GM19240 (cell line): ENCODE measurements around the gene CCBE1.

ENCODE experiments used
- DNase-seq: peaks from one replicate; pipeline ENCODE4 v3.0.0; 2011; ENCODE audit warnings: low spot score; ENCODE audit not compliant: insufficient read length

The CCBE1 gene

GRCh38 chr18:59573962-59574361 lies 123.3 kb downstream of the CCBE1 start:
- no peak for DNase-seq

- DNase-seq = no peak
Measured at GRCh38 chr18:59571902-59572301, 125.3 kb downstream of the CCBE1 start.

- no peak for DNase-seq
Measured at GRCh38 chr18:59570796-59571195, 126.4 kb downstream of the CCBE1 start.

DNA sequence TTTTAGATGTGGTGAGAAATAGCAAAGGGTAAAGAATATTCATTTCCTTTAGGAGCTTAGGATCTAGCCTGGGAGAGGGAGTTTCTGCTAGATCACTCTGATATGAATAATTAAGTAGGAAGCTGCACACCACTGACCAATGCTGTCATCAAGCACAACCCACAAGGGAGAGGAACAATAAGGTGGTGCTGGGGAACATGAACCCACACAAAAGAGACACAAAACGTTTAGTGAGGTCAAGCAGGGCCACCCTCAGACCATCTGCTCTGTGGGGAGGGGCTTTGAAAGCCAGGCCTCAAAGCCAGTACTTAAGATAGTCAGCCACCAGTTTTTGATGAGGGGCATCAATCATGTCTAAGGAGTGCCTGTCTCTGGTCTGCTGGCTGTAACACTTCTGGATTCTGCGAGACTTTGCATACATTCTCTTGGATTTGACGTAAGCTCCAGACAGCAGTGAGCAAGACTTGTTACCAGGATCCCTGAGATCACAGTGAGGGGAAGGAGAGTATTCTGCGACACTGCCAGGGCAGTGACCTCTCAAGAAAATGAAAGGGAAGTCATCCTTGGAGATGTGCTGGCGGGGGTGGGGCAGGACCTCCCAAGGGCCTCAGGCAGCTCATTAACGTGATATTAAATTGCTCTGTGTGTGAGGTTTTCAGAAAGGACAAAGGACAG lies 127.0 kb downstream of the CCBE1 start:
- DNase-seq = no peak

- DNase-seq = no peak
Measured at GRCh38 chr18:59569390-59569791, 127.8 kb downstream of the CCBE1 start.

GRCh38 chr18:59567431-59567830 lies 129.8 kb downstream of the CCBE1 start:
- no peak for DNase-seq

GRCh38 chr18:59566533-59566971 lies 130.7 kb downstream of the CCBE1 start:
- DNase-seq = no peak

- no peak for DNase-seq
Measured at GRCh38 chr18:59565957-59566356, 131.3 kb downstream of the CCBE1 start.

- no peak for DNase-seq
Measured at GRCh38 chr18:59564561-59564960, 132.7 kb downstream of the CCBE1 start.

- DNase-seq = no peak
Measured at GRCh38 chr18:59563176-59563785, 133.9 kb downstream of the CCBE1 start.

- no peak for DNase-seq
Measured at GRCh38 chr18:59562751-59563150, 134.5 kb downstream of the CCBE1 start.

- no peak for DNase-seq
Measured at GRCh38 chr18:59561612-59562011, 135.6 kb downstream of the CCBE1 start.

- no peak for DNase-seq
Measured at GRCh38 chr18:59560556-59560955, 136.7 kb downstream of the CCBE1 start.

GRCh38 chr18:59559528-59559927 lies 137.7 kb downstream of the CCBE1 start:
- DNase-seq = no peak

DNA sequence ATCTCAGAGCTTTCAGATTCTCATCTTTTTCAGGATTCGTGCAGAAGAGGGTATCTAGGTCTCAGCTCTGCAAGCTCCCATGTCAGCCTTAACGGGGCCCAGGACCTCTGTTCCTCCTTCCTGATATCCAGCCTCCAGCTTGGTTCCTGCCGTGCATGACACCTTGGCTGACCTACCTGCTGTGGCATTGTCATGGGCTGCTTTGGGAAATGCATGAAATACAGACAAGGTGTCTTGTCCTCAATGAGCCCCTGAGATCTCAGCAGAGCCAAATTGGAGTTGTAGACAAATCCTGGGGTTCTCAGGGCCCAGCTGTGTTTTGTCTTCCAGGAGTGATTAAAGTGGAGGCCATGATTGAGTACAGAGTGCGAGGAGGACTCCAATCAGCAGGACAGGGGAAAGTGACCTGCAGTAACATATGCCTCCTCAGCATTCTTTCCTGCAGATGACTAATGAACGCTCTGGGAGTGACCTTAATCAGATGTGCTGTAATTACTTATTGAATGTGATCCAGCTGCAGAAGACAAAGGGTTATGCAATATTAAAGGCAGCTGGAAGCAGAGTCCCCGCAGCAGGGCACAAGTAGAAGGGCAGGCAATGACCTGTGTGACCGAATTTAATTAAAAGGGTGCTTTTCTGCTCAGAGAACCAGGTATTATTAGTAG lies 141.1 kb downstream of the CCBE1 start:
- no peak for DNase-seq

GRCh38 chr18:59554796-59555335 lies 142.4 kb downstream of the CCBE1 start:
- DNase-seq = no peak

GRCh38 chr18:59553273-59553870 lies 143.9 kb downstream of the CCBE1 start:
- DNase-seq = no peak

GRCh38 chr18:59551902-59552635 lies 145.2 kb downstream of the CCBE1 start:
- DNase-seq = no peak

GRCh38 chr18:59550174-59550516 lies 147.1 kb downstream of the CCBE1 start:
- no peak for DNase-seq

DNA sequence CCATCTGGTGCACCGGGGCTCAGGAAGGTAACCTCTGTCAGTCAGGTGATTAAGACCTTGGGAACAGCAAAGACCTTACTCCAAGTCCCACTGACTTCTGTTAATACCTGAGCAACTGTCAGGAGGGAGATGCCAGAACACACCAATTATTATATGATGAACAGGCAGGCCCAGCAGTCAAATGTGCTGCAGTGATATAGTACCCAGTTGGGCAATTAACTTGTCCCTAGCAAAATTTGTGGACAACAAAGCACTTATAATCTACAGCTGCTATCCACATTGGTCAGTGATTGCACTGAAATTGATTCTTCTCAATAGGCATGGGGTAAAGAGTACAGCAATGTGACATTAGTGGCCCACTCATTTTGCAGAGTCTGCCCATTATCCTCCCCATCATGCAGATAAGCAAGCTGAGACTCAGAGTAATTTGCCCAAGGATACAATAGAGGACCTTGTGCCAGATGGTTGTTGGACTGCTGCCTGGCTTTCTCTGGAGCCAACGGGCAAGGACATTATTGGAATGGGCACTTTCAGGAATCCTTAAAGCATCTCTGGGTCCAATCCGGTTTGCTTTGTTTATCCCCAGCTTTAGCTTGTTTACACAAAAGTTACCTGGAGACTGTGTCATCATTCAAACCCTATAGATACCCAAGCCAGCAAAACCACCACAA lies 147.6 kb downstream of the CCBE1 start:
- DNase-seq = no peak
